Activated CD4-positive, alpha-beta T cell treated with anti-CD3 and anti-CD28 coated beads, Interleukin-2, amount 10 ng/mL, durations not matched to agents 7 days and 5 days (primary cell): ENCODE data around the gene TM7SF2. TPM values are rescaled to one million over a fixed set of nuclear protein-coding genes. Genes with fewer than 3 reads are reported as not detected.
A peak's percentile ranks its signal among the peaks of the same experiment; 100 is the strongest.

ENCODE experiments used
- CTCF ChIA-PET: fragments of 350-600 bp; sonication (Branson Sonifier 250); formaldehyde crosslinking; loops from one replicate; lab custom pipeline; 2021; ENCODE audit warnings: antibody characterized with exemption; lab: Charles Lee
- POLR2A ChIA-PET: fragments of 350-600 bp; sonication (Branson Sonifier 250); formaldehyde crosslinking; loops from one replicate; lab custom pipeline; 2021; ENCODE audit warnings: antibody characterized with exemption; lab: Charles Lee
- DNase-seq: peaks from one replicate; pipeline ENCODE4 v3.0.0-alpha.2; 2020
- H3K27ac Mint-ChIP-seq: one replicate; pipeline ENCODE4 v1.8.0; 2021; ENCODE audit warnings: mild to moderate bottlenecking, moderate library complexity, mixed read lengths
- H3K27me3 Mint-ChIP-seq: one replicate; pipeline ENCODE4 v1.8.0; 2021; ENCODE audit warnings: mixed read lengths
- H3K36me3 Mint-ChIP-seq: one replicate; pipeline ENCODE4 v1.8.0; 2021; ENCODE audit warnings: low read depth, mixed read lengths
- H3K4me1 Mint-ChIP-seq: one replicate; pipeline ENCODE4 v1.8.0; 2021; ENCODE audit warnings: mixed read lengths
- H3K4me3 Mint-ChIP-seq: one replicate; pipeline ENCODE4 v1.8.0; 2021; ENCODE audit warnings: mild to moderate bottlenecking, moderate library complexity, mixed read lengths
- H3K9me3 Mint-ChIP-seq: one replicate; pipeline ENCODE4 v1.8.0; 2021; ENCODE audit warnings: mixed read lengths
- total RNA-seq, 2 experiments: library from RNA; stranded (reverse); gene quantifications; one replicate each; pipeline ENCODE4 v1.2.3, GENCODE V29; 2021

Gene TM7SF2
- total RNA-seq, 2 experiments from 2014 or later, result 26.1 to 27.7 TPM

DNA sequence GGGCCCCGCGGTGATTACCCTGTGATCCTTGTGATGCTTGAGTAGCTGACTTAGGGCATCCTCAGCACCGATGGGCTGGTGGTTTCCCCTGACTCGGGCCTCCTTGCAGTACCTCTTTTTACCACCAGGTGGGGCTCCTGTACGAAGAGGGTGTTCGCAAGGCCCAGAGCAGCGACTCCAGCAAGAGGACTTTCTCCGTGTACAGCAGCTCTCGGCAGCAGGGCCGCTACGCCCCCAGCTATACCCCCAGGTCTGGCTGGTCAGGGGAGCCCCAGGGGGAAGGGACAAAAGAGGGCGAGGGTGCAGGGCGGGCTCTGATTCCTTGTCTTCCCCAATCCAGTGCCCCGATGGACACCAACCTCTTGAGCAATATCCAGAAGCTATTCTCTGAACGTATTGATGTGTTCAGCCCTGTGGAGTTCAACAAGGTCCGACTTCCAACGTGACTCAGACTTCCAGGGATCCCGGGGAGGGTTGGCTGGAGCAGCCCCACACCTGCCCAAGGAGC lies 1.3 kb upstream of the TM7SF2 start:
- Mint-ChIP-seq H3K27me3 (no peaks in the 10 kb centered on the region), H3K4me1 (peaks cover 43% of the 10 kb centered on the region), H3K36me3 (peaks cover 9% of the 10 kb centered on the region), H3K9me3 (no peaks in the 10 kb centered on the region), H3K27ac (peak overlapping the region; percentile 80), H3K4me3 (no peak overlapping the region)
- POLR2A ChIA-PET, result no interaction called here
- CTCF ChIA-PET, result interaction anchor here (0.6 to 7.1 kb wide), 21 partner anchors 8 to 265 kb away, joined by 3 to 85 read pairs (median 4); partner anchors contain the start of genes ARL2, CDC42BPG, CDCA5 and FAU
- peak; percentile 96 for DNase-seq

DNA sequence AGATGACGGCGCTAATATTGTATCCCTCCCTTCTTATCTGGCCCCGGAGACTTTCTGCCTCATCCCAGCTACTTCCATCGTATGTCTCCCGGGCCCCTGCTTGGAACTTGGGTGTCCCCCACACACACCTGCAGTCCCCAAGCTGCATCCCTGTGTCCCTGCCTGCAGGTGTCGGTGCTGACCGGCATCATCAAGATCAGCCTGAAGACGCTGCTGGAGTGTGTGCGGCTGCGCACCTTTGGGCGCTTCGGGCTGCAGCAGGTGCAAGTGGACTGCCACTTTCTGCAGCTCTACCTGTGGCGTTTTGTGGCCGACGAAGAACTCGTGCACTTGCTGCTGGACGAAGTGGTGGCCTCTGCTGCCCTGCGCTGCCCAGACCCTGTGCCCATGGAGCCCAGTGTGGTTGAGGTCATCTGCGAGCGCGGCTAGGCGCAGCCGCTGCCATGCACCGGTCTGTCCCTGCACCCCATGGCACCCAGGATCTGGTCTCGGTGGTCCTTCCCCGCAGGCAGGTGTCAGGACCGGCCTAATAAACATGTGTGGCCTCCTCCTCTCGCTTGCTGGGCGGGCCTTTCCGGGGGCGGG lies 421 bp upstream of the TM7SF2 start:
- Mint-ChIP-seq H3K4me3 (peak overlapping the region; percentile 86), H3K36me3 (peaks cover 6% of the 10 kb centered on the region), H3K27ac (peak overlapping the region; percentile 92), H3K9me3 (no peaks in the 10 kb centered on the region), H3K4me1 (peaks cover 48% of the 10 kb centered on the region), H3K27me3 (no peaks in the 10 kb centered on the region)
- POLR2A ChIA-PET, result no interaction called here
- no peak for DNase-seq
- CTCF ChIA-PET, result interaction anchor here (0.7 to 7.1 kb wide), 18 partner anchors 9 to 266 kb away, joined by 3 to 85 read pairs (median 4); partner anchors contain the start of genes ARL2, CDC42BPG, CDCA5 and VPS51

DNA sequence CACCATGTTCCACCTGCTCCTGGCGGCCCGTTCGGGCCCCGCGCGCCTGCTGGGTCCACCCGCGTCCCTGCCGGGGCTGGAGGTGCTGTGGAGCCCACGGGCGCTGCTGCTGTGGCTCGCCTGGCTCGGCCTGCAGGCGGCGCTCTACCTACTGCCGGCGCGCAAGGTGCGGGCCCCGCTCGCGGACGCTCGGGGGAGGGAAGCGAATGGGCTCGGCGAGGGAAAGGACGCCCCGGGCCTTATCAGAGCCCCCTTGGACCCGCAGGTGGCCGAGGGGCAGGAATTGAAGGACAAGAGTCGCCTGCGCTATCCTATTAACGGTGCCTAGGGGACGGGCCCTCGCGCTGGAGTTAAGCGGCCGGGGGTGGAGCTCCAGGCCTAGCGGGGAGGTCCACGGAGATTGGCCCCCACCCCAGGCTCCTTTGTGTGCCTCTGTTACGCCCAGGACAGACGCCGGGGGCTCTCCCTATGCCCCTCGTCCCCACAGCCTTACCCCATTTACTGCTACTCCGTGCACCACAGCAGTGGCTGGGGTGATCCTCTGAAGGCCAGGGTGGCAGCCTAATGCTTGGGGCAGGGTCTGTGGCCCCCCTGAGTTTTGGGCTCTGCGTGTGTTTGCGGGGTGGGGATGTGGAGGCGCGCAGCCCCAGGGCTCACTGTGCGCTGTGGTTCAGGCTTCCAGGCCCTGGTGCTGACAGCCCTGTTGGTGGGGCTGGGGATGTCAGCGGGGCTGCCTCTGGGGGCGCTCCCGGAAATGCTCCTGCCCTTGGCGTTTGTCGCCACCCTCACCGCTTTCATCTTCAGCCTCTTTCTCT lies 1.1 kb downstream of the TM7SF2 start:
- Mint-ChIP-seq H3K9me3 (no peaks in the 10 kb centered on the region), H3K4me3 (peak overlapping the region; percentile 86)

DNA sequence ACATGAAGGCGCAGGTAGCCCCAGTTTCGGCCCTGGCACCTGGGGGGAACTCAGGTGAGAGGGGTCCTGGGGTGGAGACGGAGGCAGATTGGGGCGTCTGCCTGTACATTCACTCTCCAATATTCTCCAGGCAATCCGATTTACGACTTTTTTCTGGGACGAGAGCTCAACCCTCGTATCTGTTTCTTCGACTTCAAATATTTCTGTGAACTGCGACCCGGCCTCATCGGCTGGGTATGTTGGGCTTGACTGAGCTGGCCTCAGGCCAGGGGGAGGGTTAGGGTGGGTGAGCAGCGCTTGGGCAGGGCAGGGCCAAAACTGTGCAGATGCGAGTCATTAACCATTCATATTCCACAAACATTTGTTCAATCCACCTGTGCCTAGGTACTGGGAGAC lies 1.7 kb downstream of the TM7SF2 start:
- H3K4me3 Mint-ChIP-seq, result peak overlapping the region; percentile 86
- H3K36me3 Mint-ChIP-seq, result peaks cover 8% of the 10 kb centered on the region
- peaks cover 56% of the 10 kb centered on the region for H3K4me1 Mint-ChIP-seq
- POLR2A ChIA-PET, result no interaction called here
- CTCF ChIA-PET, result interaction anchor here (0.6 to 7.1 kb wide), 12 partner anchors 9 to 301 kb away, joined by 3 to 85 read pairs (median 4); partner anchors contain the start of genes ARL2, CDC42BPG, CDCA5 and FAU
- H3K27me3 Mint-ChIP-seq, result no peaks in the 10 kb centered on the region
- no peak for DNase-seq
- no peaks in the 10 kb centered on the region for H3K9me3 Mint-ChIP-seq
- peak overlapping the region; percentile 88 for H3K27ac Mint-ChIP-seq

More for the DNA sequence above, 1.1 kb downstream of the TM7SF2 start:
- Mint-ChIP-seq H3K4me1 (peaks cover 52% of the 10 kb centered on the region), H3K27me3 (no peaks in the 10 kb centered on the region), H3K27ac (peak overlapping the region; percentile 88), H3K36me3 (peaks cover 4% of the 10 kb centered on the region)
- peak; percentile 79 for DNase-seq
- CTCF ChIA-PET, result interaction anchor here (0.6 to 7.1 kb wide), 16 partner anchors 9 to 1504 kb away, joined by 3 to 85 read pairs (median 4); partner anchors contain the start of genes ARL2, CDC42BPG, CDCA5 and FAU
- POLR2A ChIA-PET, result no interaction called here

DNA sequence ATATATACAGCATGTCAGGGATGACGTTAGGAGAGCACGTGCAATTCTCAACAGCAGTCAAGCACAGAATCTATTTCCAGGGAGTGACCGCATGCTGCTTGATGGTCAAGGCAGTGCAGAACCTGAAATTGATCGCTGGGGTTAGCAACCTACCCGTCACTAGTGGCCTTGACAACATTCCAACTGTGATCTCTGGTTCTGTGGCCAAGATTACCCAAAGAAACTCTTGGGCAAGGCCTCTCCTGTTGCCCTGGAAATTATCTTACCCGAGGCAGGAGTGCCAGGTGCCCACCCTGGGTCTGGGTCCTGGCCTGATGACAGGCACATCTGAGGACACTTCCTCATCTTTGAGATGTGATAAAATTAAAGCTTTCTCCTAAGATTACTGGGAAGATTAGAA lies 2.2 kb downstream of the TM7SF2 start:
- ChIA-PET POLR2A (no interaction called here), CTCF (interaction anchor here (0.5 to 7.1 kb wide), 7 partner anchors 8 to 269 kb away, joined by 3 to 85 read pairs (median 3); partner anchors contain the start of genes CDC42BPG, FAU, MRPL49 and VPS51)
- H3K9me3 Mint-ChIP-seq, result no peaks in the 10 kb centered on the region
- H3K36me3 Mint-ChIP-seq, result peaks cover 12% of the 10 kb centered on the region
- DNase-seq, result no peak
- H3K27me3 Mint-ChIP-seq, result no peaks in the 10 kb centered on the region
- H3K4me1 Mint-ChIP-seq, result peaks cover 60% of the 10 kb centered on the region
- peak overlapping the region; percentile 86 for H3K4me3 Mint-ChIP-seq
- peak overlapping the region; percentile 88 for H3K27ac Mint-ChIP-seq

DNA sequence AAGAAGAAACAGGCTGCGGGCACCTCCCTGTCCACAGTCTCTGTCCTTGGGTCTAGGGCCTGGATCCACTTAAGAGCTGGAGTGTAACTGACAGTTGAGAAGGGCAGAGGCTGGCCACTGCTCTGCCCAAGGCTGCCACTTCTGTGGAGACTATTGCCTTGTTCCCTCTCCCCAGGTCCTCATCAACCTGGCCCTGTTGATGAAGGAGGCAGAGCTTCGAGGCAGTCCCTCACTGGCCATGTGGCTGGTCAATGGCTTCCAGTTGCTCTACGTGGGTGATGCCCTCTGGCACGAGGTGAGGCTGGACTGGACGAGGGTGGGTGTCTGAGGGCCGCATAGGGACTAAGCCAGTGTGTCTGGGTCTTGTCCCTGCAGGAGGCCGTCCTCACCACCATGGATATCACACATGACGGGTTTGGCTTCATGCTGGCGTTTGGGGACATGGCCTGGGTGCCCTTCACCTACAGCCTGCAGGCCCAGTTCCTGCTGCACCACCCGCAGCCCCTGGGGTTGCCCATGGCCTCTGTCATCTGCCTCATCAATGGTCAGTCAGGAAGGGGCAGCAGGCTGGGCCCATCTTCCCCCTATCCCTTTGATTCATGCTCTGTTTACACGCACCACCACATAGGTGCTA lies 3.0 kb downstream of the TM7SF2 start:
- Mint-ChIP-seq H3K4me1 (peaks cover 63% of the 10 kb centered on the region), H3K27ac (no peak overlapping the region), H3K4me3 (no peak overlapping the region), H3K27me3 (no peaks in the 10 kb centered on the region), H3K36me3 (peaks cover 15% of the 10 kb centered on the region), H3K9me3 (no peaks in the 10 kb centered on the region)
- ChIA-PET POLR2A (no interaction called here), CTCF (interaction anchor here (0.5 to 7.1 kb wide), 3 partner anchors 18 to 100 kb away, joined by 3 to 85 read pairs (median 3); partner anchors contain the start of gene VPS51)
- DNase-seq, result no peak

DNA sequence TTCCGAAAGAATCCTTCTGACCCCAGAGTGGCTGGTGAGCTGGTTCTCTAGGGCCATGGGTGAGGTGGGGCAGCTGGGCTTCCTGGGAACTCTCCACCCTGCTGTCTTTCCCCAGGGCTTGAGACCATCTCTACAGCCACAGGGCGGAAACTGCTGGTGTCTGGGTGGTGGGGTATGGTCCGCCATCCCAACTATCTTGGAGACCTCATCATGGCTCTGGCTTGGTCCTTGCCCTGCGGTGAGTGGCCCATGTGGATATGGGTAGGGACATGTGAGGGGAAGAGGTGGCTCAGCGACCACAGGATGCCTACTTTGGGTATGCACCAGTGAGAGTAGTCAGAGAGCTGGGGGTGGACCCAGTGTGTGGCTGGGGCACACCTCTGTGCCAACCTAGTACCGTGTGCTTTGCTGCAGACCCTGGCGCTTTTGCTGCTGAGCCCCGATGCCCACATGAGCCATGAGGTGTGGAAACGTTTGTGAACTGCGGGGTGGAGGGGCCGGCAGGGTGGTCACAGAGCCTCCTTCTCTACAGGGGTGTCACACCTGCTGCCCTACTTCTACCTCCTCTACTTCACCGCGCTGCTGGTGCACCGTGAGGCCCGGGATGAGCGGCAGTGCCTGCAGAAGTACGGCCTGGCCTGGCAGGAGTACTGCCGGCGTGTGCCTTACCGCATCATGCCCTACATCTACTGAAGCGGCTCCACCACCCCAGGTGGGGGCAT lies 3.9 kb downstream of the TM7SF2 start:
- CTCF ChIA-PET, result interaction anchor here (0.5 to 0.9 kb wide), 4 partner anchors 24 to 269 kb away, joined by 3 to 6 read pairs (median 4); partner anchors contain the start of gene ARL2
- H3K4me3 Mint-ChIP-seq, result peak overlapping the region; percentile 87
- POLR2A ChIA-PET, result no interaction called here
- no peak for DNase-seq
- H3K27ac Mint-ChIP-seq, result peak overlapping the region; percentile 96
- H3K36me3 Mint-ChIP-seq, result peaks cover 23% of the 10 kb centered on the region
- peaks cover 66% of the 10 kb centered on the region for H3K4me1 Mint-ChIP-seq
- H3K9me3 Mint-ChIP-seq, result no peaks in the 10 kb centered on the region
- H3K27me3 Mint-ChIP-seq, result no peaks in the 10 kb centered on the region

DNA sequence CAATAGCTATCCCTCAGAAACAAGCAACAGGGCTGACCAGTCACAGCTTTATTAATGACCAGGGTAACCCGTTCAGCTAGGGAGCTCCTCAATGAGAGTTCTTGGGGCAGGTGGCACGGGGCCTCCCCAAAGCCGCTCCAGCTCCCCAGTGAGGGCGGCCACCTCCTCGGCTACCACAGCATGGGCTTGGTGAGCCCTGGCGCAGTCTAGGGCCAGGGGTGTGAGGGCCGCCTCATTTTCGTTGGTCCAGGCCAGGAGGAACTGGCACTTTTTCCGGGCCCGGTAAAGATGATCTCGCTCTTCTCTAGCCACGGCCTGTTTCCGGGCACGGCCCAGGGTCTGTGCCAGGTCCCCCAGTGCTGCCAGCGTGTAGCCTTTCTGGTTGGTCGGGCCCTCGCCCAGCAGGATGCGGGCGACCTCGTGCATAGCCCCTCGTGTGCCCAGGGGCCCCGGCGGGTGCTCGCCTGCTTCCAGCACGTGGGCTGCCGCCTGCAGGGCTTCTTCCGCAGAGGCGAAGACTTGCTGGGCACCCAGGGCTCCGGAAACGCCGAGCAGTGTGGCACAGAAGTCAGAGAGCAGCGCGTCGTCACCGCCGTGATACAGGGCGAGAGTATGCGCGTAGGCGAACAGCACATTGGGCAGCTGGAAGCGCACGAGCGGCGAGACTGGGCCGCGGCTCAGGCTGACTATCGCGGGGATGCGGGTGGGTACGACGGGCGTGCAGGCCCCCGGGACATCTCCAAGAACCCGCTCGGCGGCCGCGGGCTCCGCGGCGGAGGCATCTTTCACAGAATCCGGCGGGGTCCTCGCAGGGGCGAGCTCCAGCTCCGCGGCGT lies 4.9 kb downstream of the TM7SF2 start:
- peaks cover 32% of the 10 kb centered on the region for H3K36me3 Mint-ChIP-seq
- H3K4me1 Mint-ChIP-seq, result peaks cover 65% of the 10 kb centered on the region
- POLR2A ChIA-PET, result interaction anchor here (1.1 kb wide), 1 partner anchor 145 kb away, joined by 3 read pairs; the partner anchor contains the start of gene POLA2
- peak overlapping the region; percentile 96 for H3K27ac Mint-ChIP-seq
- H3K4me3 Mint-ChIP-seq, result peak overlapping the region; percentile 87
- H3K9me3 Mint-ChIP-seq, result no peaks in the 10 kb centered on the region
- DNase-seq, result peak; percentile 71
- CTCF ChIA-PET, result interaction anchor here (0.5 to 2.5 kb wide), 23 partner anchors 8 to 428 kb away, joined by 3 to 12 read pairs (median 4); partner anchors contain the start of genes ARL2, CAPN1, DPF2 and VPS51
- no peaks in the 10 kb centered on the region for H3K27me3 Mint-ChIP-seq

DNA sequence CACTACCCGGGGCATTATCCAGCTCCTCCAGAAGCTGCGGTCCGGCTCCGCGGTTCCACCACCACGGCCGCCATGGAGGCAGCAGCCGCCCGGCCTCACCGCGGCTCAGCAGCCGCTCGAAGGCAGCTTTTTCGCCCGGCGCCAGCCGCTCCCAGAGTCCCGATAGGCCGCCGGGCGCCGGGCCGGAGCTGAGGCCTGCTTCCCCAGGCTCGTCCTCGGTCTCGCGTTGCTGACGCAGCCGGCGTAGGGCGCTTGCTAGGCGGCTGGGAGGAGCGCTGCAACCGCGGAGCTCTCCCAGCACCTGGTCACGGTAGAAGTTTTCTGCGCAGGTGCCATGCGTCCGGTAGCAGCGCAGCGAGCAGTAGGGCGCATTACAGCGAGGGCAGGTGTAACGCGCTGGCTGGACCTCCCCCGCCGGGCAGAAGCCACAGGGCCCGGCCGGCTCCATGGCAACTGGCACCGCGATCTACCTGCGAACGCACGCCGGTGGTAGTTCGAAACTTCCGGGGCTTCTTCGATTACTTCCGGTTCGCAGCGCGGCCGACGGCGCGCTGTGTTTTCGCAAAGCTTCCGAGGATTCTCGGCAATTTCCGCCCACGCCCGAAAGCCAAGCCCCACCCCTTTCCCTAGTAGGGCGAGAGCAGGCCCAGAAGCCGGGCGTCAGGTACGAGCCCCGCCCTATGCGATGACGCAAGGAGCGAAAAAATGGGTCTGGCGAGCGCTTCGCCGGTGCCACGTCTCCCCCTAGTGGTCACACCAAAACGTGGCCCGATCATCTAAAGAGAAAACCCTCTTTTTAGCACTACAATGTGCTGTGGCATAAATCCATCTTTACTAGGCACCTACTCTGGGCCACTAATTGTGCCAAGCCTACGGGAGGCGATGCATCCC lies 5.8 kb downstream of the TM7SF2 start, which contains the start of gene ZNHIT2:
ZNHIT2 (minus strand) TSS at position 496 of the 891 bp plus-strand sequence; CDS start at position 448, 48 bp downstream.
- H3K27me3 Mint-ChIP-seq, result no peaks in the 10 kb centered on the region
- H3K4me1 Mint-ChIP-seq, result peaks cover 64% of the 10 kb centered on the region
- peak within 1 kb of the TSS; percentile 87 for H3K4me3 Mint-ChIP-seq
- peak; percentile 100 for DNase-seq
- POLR2A ChIA-PET, result interaction anchor here (0.6 to 1.1 kb wide), 2 partner anchors 145 to 532 kb away, joined by 3 read pairs; partner anchors contain the start of gene POLA2
- CTCF ChIA-PET, result interaction anchor here (0.6 to 2.5 kb wide), 29 partner anchors 9 to 484 kb away, joined by 3 to 12 read pairs (median 4); partner anchors contain the start of genes ARL2, CAPN1, CDCA5 and DPF2
- peak within 1 kb of the TSS; percentile 96 for H3K27ac Mint-ChIP-seq
- no peaks in the 10 kb centered on the region for H3K9me3 Mint-ChIP-seq
- peaks cover 40% of the 10 kb centered on the region for H3K36me3 Mint-ChIP-seq
